Stimulated activated CD8-positive, alpha-beta memory T cell treated with anti-CD3 and anti-CD28 coated beads, Interleukin-12 subunit alpha, Interleukin-12 subunit beta, amount 100 ng/mL, for 1 hour (primary cell): Measurements from ENCODE around the gene LONP2.
"Not testable (repeated sequence)": the region's sequence is repeated elsewhere in the genome, so short reads cannot be mapped to it uniquely, and the experiment has no call there.

Source experiments
- DNase-seq: peaks from one replicate; pipeline ENCODE4 v3.0.0-alpha.2; 2020; ENCODE audit warnings: low read depth

LONP2 gene

GRCh38 chr16:48292452-48292851, 48.4 kb downstream of the LONP2 start:
- no peak for DNase-seq

GRCh38 chr16:48294724-48295123, 50.6 kb downstream of the LONP2 start:
- DNase-seq = no peak

GRCh38 chr16:48295488-48296281, 51.6 kb downstream of the LONP2 start:
- no peak for DNase-seq

GRCh38 chr16:48299471-48299870, 55.4 kb downstream of the LONP2 start:
- DNase-seq = no peak

- DNase-seq = no peak
Measured at GRCh38 chr16:48300391-48300856, 56.3 kb downstream of the LONP2 start.

- DNase-seq = no peak
Measured at GRCh38 chr16:48308535-48308934, 64.4 kb downstream of the LONP2 start.

- no peak for DNase-seq
Measured at GRCh38 chr16:48310908-48311641, 67.0 kb downstream of the LONP2 start.

GRCh38 chr16:48313905-48314304, 69.8 kb downstream of the LONP2 start:
- DNase-seq = not testable (repeated sequence)

GRCh38 chr16:48317026-48317425, 72.9 kb downstream of the LONP2 start:
- DNase-seq = no peak

- no peak for DNase-seq
Measured at GRCh38 chr16:48317614-48318315, 73.7 kb downstream of the LONP2 start.

- peak; percentile 5 for DNase-seq
Measured at GRCh38 chr16:48318630-48319029, 74.5 kb downstream of the LONP2 start.

- DNase-seq = no peak
Measured at GRCh38 chr16:48321317-48322036, 77.4 kb downstream of the LONP2 start.

- no peak for DNase-seq
Measured at GRCh38 chr16:48323783-48324775, 80.0 kb downstream of the LONP2 start.

- DNase-seq = no peak
Measured at GRCh38 chr16:48326915-48327314, 82.8 kb downstream of the LONP2 start.

GRCh38 chr16:48329138-48329537, 85.0 kb downstream of the LONP2 start:
- no peak for DNase-seq

GRCh38 chr16:48330189-48330840, 86.2 kb downstream of the LONP2 start:
- DNase-seq = no peak

- no peak for DNase-seq
Measured at GRCh38 chr16:48330841-48331192, 86.7 kb downstream of the LONP2 start.

- no peak for DNase-seq
Measured at GRCh38 chr16:48332978-48333377, 88.9 kb downstream of the LONP2 start.

GRCh38 chr16:48334325-48334724, 90.2 kb downstream of the LONP2 start:
- no peak for DNase-seq

GRCh38 chr16:48335961-48336360, 91.9 kb downstream of the LONP2 start:
- DNase-seq = no peak
